Gastrocnemius medialis (tissue), 4 donors: ENCODE data around the gene ROBO2. TPM values are rescaled to one million over a fixed set of nuclear protein-coding genes. Genes with fewer than 3 reads are reported as not detected.

ENCODE experiments used
- ATAC-seq, 2 donors: fragments of 150-250 bp; one replicate each; pipeline ENCODE4 v1.9.1; 2016
- DNase-seq, 2 donors: peaks; one replicate each; pipeline ENCODE4 v3.0.0-alpha.2; 2019
- H3K27ac ChIP-seq, 4 donors: fragments of 200-600 bp; sonication (generic); 1 replicate in 1 of 4; 2 replicates in 3 of 4; pipeline ENCODE4 v1.5.1; 2016 to 2018; ENCODE audit warnings: mild to moderate bottlenecking in 2 of 4, moderate library complexity in 1 of 4
- H3K27me3 ChIP-seq, 3 donors: fragments of 200-600 bp; sonication (generic) in 2 of 3; 1 replicate in 1 of 3; 2 replicates in 2 of 3; pipeline versions ENCODE4 v1.5.1 to v1.6.0; 2016 to 2019; ENCODE audit warnings: mild to moderate bottlenecking in 1 of 3, moderate library complexity in 1 of 3
- H3K36me3 ChIP-seq, 2 donors: fragments of 200-600 bp; sonication (generic) in 1 of 2; one replicate each; pipeline ENCODE4 v1.5.1; 2017 to 2018
- H3K4me1 ChIP-seq, 2 donors: fragments of 200-600 bp; sonication (generic) in 1 of 2; one replicate each; pipeline ENCODE4 v1.5.1; 2016 to 2017; ENCODE audit warnings: mild to moderate bottlenecking in 2 of 2
- H3K4me3 ChIP-seq, 4 donors: fragments of 200-600 bp; sonication (generic) in 3 of 4; 1 replicate in 1 of 4; 2 replicates in 3 of 4; pipeline ENCODE4 v1.5.1; 2016 to 2019; ENCODE audit warnings: mild to moderate bottlenecking in 2 of 4
- H3K9me3 ChIP-seq, 3 donors: fragments of 200-600 bp; sonication (generic) in 2 of 3; 1 replicate in 1 of 3; 2 replicates in 2 of 3; pipeline ENCODE4 v1.5.1; 2016 to 2019
- CTCF ChIP-seq, 5 experiments: fragments of 450-650 bp in 3 of 5; fragments of 200-600 bp in 2 of 5; sonication (generic) in 2 of 5; IDR thresholded peaks in 4 of 5; conservative IDR thresholded peaks in 1 of 5; 1 replicate in 4 of 5; 2 replicates in 1 of 5; pipeline ENCODE4 v1.5.1; 2016 to 2019; ENCODE audit warnings: antibody characterized with exemption in 5 of 5, mild to moderate bottlenecking in 3 of 5, moderate library complexity in 3 of 5
- POLR2A ChIP-seq, 2 donors: fragments of 450-650 bp; IDR thresholded peaks; one replicate each; pipeline ENCODE4 v1.6.1; 2017; ENCODE audit warnings: antibody characterized with exemption in 2 of 2, mild to moderate bottlenecking in 2 of 2, moderate library complexity in 2 of 2
- in situ Hi-C, 4 donors: fragments of 200-750 bp; cut with MboI; loops; one replicate each; pipeline versions ENCODE4 v1.15.0 to v1.8.0; 2017; ENCODE audit warnings: low sequenced_read_pairs in 4 of 4
- intact Hi-C: fragments of 100-400 bp; cut with DNase I; formaldehyde crosslinking; loops from one replicate; pipeline ENCODE4 v1.15.1; 2023; ENCODE audit warnings: low total_unique reads
- total RNA-seq, 4 donors: library from RNA; depleted of rRNA; stranded (reverse); fragments of >200 nt; gene quantifications; one replicate each; pipeline versions ENCODE4 v1.1.0 to v1.2.3, GENCODE V29; 2016

Gene ROBO2
- total RNA-seq, 4 donors from 2014 or later, result 0.07 TPM; not detected in 3

DNA sequence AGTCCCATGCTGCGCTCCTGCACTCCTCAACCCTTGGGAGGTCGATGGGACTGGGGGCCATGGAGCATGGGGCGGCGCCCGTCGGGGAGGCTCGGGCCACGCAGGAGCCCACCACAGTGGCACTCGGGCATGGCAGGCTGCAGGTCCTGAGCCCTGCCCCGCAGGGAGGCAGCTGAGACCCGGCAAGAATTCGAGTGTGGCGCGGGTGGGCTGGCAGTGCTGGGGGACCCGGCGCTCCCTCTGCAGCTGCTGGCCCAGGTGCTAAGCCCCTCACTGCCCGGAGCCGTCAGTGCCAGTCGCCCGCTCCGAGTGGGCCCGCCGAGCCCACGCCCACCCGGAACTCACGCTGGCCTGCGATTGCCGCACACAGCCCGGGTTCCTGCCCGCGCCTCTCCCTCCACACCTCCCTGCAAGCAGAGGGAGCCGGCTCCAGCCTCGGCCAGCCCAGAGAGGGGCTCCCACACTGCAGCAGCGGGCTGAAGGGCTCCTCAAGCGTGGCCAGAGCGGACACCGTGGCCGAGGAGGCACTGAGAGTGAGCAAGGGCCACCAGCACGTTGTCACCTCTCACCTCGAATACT is 200.3 kb downstream of the ROBO2 start:
- H3K27ac ChIP-seq, result no peak overlapping the region
- no peak overlapping the region for H3K4me3 ChIP-seq
- no peaks in the 10 kb centered on the region for H3K36me3 ChIP-seq
- no peaks in the 10 kb centered on the region for H3K4me1 ChIP-seq
- H3K27me3 ChIP-seq, result no peaks in the 10 kb centered on the region
- in situ Hi-C loops, result no loop called here
- no peak for DNase-seq
- H3K9me3 ChIP-seq, result no peaks in the 10 kb centered on the region
- no peak for TF ChIP-seq POLR2A (IDR thresholded peaks at IDR 0.05)
- no peak for TF ChIP-seq CTCF (IDR thresholded peaks at IDR 0.05 in 4 of 5, conservative IDR thresholded peaks at IDR 0.05 in 1 of 5)
- ATAC-seq, result no peak
- intact Hi-C loops, result no loop called here

GRCh38 chr3:77242371-77242770 is 202.5 kb downstream of the ROBO2 start:
- no peak for DNase-seq
- in situ Hi-C loops (no loop called here), intact Hi-C loops (no loop called here)
- Histone ChIP-seq H3K4me3 (no peak overlapping the region), H3K4me1 (no peaks in the 10 kb centered on the region), H3K36me3 (no peaks in the 10 kb centered on the region), H3K9me3 (no peaks in the 10 kb centered on the region), H3K27ac (no peak overlapping the region), H3K27me3 (no peaks in the 10 kb centered on the region)
- no peak for ATAC-seq
- TF ChIP-seq POLR2A (IDR thresholded peaks at IDR 0.05), result no peak
- TF ChIP-seq CTCF (IDR thresholded peaks at IDR 0.05 in 4 of 5, conservative IDR thresholded peaks at IDR 0.05 in 1 of 5), result no peak

- intact Hi-C loops, result no loop called here
- in situ Hi-C loops, result no loop called here
Observed at GRCh38 chr3:77244981-77245380, 205.1 kb downstream of the ROBO2 start.

DNA sequence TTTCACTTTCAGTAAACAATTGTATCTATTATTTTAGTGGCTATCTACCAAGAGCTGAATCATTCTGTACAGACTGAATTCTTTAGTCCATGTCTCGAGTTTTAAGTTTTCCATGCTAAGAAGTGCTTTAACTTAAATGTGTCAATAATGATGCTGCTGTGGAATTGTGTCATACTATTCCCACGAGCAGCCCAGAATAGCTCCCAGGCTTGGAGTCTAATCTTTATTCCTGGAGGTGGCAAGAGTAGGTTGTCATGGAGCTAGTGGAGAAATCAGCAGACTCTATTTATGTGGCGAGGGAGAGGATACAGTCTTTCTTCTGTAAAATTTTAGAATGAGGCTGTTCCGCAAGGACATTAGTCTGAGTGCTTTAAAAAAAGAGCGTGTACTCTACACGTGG is 207.2 kb downstream of the ROBO2 start:
- TF ChIP-seq POLR2A (IDR thresholded peaks at IDR 0.05), result no peak
- no peak for TF ChIP-seq CTCF (IDR thresholded peaks at IDR 0.05 in 4 of 5, conservative IDR thresholded peaks at IDR 0.05 in 1 of 5)
- ATAC-seq (no peak), DNase-seq (no peak)
- no peaks in the 10 kb centered on the region for H3K4me1 ChIP-seq
- no peak overlapping the region for H3K27ac ChIP-seq
- intact Hi-C loops (no loop called here), in situ Hi-C loops (no loop called here)
- no peaks in the 10 kb centered on the region for H3K27me3 ChIP-seq
- no peaks in the 10 kb centered on the region for H3K36me3 ChIP-seq
- H3K4me3 ChIP-seq, result no peak overlapping the region
- no peaks in the 10 kb centered on the region for H3K9me3 ChIP-seq

More at GRCh38 chr3:77244981-77245380, 205.1 kb downstream of the ROBO2 start:
- no peak overlapping the region for H3K4me3 ChIP-seq
- H3K36me3 ChIP-seq, result no peaks in the 10 kb centered on the region
- ATAC-seq (no peak), DNase-seq (no peak)
- no peak for TF ChIP-seq CTCF (IDR thresholded peaks at IDR 0.05 in 4 of 5, conservative IDR thresholded peaks at IDR 0.05 in 1 of 5)
- TF ChIP-seq POLR2A (IDR thresholded peaks at IDR 0.05), result no peak
- no peaks in the 10 kb centered on the region for H3K27me3 ChIP-seq
- H3K4me1 ChIP-seq, result no peaks in the 10 kb centered on the region
- no peaks in the 10 kb centered on the region for H3K9me3 ChIP-seq
- no peak overlapping the region for H3K27ac ChIP-seq

- Histone ChIP-seq H3K27me3 (no peaks in the 10 kb centered on the region), H3K4me1 (no peaks in the 10 kb centered on the region), H3K9me3 (no peaks in the 10 kb centered on the region), H3K27ac (no peak overlapping the region), H3K4me3 (no peak overlapping the region), H3K36me3 (no peaks in the 10 kb centered on the region)
- ATAC-seq (no peak), DNase-seq (no peak)
- intact Hi-C loops, result no loop called here
- in situ Hi-C loops, result no loop called here
- TF ChIP-seq POLR2A (IDR thresholded peaks at IDR 0.05) (no peak), CTCF (IDR thresholded peaks at IDR 0.05 in 4 of 5, conservative IDR thresholded peaks at IDR 0.05 in 1 of 5) (no peak)
Observed at GRCh38 chr3:77247817-77248216, 207.9 kb downstream of the ROBO2 start.
